HTERT RPE-1 (cell line): ENCODE measurements around the gene LIPC.

Source experiments
- in situ Hi-C: fragments of 300-500 bp; cut with MboI; formaldehyde crosslinking; loops from 4 replicates; pipeline ENCODE4 v1.14.3; 2020; ENCODE audit warnings: low sequenced_read_pairs

LIPC gene

DNA sequence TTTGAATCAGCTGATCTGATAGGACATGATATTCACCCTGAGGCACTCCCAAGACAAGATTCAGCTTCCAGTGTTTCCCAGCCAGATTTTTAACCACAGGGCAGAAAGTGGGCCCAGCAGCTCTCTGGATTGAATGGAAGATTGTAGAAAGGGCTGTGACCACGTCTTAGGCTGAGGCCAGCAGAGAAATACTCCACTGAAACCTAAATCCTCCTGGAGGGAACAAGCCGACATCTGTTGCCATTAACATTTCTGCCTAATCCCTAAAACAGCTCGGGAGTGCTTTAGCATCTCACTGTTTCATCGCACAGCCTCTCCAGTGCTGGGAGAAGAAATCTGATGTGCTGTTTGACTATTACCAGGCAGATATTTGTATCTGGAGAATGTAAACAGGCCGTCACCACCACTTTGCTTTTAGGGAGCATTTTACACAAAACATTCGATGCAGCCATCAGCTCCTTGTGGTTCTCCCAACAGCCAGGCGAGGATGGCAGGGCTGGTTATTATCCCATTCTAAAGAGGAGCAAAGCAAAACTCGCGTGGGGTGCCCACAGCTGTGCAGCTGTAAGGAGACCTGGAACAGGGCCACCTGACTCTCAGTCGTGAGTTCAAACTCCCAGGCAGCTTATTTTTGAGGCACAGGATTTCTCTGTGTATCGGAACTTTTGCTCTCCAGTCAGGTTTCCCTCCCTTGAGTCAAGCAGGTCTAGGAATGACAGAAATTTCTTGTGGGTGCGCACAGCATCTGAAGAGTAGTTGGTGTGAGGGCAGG is 117.4 kb downstream of the LIPC start:
- in situ Hi-C loops, result no loop called here

DNA sequence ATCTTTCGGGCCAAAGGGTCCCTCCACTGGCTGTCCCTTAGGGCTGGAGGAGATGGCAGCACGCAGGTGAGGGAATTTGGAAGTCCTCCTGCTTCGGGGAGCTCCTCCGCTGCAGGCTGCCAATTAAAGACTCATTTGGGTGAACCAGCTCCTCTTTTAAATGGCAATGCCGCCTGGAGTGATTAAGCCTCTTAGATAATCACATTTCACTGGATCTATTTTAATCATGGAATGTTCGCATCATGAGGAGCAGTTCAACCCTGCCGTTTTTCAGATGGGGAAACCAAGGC is 117.9 kb downstream of the LIPC start:
- in situ Hi-C loops, result no loop called here

DNA sequence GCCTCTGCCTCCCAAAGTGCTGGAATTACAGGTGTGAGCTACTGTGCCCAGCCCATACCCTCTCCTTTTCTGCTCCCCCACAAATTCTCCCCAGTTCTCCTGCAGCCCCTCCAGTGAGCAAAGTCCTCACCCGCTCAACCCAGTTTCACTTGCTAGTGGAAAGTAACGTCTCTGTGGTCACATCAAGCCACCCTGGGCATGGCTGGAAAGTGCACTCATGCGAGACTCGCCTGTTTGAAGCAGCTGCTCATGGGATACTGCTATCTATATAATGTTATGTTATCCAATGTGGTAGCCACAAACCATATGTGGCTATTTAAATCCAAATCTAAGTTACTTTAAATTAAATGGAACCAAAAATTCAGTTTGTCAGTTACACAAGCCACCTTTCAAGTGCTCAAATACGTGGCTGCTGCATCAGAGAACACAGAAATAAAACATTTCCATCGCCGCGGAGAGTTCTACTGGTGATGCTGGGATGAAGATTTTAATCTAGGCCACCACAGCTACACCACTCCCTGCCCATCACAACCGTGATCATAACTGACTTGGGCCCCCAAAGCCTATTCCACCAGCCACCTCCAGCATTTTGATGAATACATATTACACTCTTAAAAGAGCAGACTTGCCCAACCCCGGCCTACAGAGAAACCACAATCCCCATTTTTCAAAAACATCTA is 119.4 kb downstream of the LIPC start:
- in situ Hi-C loops, result no loop called here

DNA sequence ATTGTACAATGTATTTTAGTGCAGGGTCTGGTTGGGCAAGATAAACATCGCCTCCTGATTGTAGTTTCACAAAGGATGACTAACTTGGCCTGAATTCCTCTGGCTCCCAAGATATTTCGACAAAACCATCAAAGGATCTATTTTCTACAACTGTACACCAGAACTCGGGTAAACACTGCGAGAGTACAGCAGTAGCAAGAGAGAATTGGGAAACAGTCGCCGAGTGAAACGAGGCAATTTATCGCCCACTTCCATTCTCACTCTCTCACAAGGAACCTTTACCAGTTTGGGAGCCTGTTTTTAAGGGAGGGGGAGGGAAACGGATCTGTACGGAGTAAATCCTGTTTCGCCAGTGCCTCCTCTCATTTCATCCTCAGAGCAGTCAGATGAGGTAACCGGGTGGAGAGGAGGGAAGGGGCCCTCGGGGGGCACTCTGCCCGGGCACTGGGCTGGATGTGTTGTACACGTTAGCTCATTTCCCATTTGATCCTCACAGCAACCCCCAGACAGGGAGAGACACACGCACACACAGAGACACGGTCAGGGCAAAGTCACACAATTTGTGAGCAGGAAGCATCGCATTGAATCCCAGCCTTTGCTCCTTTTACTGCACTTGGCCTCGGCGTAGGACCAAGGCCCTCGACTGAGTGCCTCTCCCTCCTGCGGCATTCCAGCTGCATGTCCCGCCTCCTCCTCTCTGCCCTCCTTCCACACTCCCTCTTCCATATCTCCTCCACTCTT is 120.1 kb downstream of the LIPC start:
- in situ Hi-C loops, result no loop called here

DNA sequence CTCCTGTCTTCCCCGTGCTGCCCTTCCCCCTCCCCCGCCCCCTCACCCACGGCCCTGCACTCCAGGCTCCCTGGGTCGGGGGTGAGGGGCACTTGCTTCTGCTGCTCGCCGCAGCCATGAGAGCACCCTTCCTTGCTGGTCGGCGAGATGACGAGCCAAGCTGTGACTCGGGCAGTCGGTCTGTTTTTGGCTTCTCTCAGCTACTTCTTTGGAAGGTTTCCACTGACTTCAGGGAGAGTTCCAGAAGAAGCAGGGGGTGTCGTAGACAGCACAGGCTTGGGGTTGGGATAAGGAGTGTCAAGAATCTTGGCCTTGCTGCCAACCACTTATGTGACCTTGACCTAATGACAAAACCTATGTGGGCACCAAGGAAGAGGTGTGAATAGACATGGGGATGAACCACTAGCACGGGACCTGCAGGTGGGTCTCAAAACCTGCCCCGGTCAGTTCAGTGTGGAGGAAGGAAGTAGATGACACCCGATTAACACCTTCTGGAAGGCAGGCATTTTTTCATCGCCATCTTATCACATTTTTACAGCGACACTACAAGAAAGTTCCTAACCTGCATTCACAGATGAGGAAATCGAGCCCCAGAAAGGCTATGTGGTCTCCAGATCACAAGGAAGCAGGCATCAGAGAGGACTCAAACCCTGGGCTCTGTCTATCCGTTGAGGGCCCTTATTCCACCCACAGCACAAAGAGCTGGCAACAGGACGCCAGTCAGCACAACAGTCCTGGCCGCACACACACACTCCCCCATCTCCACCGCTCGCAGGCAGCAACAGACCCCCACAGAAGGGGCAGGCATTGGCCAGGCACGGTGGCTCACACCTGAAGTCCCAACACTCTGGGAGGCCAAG is 120.9 kb downstream of the LIPC start:
- in situ Hi-C loops, result no loop called here

DNA sequence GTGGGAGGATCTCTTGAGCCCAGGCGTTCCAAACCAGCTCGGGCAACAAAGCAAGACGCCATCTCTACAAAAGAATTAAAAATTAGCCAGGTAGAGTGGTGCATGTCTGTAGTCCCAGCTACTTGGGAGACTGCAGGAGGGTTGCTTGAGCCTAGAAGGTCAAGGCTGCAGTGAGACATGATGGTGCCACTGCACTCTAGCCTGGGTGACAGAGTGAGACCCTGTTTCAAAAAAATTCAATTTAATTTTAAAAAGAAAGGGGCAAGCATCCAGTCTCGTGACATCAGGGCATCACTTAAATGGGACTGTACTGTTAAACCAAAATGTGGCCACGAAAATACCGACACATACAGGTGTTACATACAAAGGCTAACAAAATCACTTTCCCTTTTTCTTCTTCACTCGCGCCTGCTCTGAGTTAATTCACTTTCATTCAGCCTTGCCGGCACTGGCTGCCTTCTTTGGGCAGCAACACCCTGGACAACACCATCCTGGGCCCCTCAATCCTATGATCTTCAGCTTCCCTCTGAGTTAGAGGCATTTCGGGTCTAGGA is 121.7 kb downstream of the LIPC start:
- in situ Hi-C loops, result no loop called here

DNA sequence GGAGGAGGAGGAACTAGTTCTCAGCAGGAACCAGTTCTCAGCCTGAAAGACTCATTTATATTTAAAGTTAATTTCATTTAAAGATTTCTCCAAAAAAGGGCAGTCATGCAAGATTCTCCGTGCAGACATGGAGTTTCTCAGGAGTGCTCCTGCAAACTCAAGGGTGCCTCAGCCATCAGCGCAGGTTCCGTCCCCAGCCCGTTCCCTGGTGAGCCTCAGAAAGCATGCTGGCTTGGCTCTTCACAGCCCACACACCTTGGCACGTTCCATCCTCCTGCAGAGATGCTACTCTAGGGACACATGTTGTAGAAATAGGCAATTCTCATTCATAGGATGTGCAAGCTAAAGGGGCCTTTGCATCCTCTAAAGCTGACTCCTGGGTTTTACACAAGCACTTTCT is 123.0 kb downstream of the LIPC start:
- in situ Hi-C loops, result no loop called here

DNA sequence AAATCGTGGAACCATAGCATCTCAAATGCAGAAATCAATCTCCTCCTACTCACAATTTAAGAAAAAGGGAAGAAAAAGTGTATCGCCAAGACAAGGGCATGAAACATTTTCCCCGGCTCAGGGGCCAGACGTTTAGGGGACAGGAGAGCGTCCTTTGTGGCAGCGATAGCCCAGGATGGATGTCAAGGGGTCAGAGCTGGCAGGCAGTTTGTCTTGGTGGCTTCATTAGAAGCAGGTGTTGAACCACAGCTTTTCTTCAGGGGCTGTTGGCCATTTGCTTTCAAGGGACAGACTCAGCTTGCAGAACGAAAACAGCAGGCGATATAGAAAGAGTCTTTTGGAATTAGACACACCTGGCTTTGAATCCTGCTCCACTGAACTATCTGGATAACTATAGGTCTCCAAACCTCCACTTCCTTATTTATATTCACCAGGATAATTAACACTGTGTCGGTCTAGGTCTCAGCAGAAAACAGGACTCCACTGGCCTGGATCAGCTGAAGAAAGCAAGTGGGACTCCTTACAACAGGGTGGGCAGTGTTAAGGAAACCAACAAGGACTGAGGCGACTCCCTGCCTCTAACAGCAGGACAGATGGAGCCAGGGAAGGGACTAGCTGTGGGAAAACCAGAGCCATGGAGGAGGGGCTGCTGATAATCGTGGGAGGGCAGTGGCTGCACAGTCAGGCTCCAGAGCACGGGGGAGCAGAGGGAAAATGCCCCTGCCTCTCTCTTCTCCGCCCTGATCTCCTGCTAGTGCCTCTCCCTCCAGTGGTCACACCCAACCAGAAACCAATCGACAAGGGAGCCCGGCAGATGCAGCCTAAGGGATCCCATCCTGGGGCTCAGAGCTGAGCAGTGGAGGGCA is 123.6 kb downstream of the LIPC start:
- in situ Hi-C loops, result no loop called here

DNA sequence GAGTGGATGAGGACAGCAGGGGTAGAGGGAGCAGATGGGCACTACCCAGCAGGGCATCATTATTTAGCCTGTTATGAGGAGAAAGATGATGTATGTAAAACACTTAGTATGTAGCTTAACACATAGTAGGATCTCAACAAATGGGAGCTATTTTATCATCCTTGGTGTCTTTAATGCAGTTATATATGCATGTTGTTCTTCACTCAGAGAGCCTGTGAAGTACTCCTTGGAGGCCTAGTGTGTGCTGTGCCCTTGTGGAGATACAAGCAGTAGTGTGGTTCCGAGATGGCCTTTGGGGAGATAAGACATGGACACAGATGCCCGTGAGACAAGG is 124.2 kb downstream of the LIPC start:
- in situ Hi-C loops, result no loop called here

DNA sequence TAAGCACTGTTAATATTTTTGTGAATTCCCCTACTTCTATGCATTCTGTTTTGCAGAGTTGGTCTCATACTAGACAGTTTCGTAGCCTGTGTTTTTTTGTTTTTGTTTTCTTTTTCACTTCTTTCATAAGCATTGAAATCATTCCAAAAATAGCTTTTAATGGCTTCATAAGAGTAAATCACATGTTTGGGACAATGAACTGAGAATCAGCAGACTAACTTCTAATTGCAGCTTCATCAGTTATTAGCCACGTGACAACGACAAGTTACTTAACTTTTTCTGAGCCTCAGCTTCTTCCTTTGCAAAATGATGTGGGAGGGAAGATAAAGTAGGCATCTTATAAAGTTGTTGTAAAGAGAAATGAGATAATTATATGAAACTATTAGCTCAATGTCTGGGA is 124.8 kb downstream of the LIPC start:
- in situ Hi-C loops, result no loop called here

DNA sequence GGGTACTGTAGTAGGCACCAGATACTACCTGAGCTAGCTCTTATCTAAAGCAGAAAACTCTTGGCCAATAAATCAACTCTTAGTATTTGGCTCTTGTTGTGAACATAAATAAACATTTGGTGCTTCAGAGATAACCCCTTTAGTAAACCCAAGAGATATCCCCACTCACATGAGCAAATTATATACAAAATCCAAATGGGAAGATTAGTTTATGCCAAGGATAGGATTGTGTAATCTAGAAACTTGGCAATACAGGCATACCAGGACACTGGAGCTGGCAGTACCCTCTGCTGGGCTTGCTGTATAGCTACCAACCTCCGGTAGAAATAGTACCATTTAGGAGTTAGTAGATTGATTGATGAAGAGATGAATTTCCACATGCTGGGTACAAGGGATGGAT is 127.0 kb downstream of the LIPC start:
- in situ Hi-C loops, result no loop called here

DNA sequence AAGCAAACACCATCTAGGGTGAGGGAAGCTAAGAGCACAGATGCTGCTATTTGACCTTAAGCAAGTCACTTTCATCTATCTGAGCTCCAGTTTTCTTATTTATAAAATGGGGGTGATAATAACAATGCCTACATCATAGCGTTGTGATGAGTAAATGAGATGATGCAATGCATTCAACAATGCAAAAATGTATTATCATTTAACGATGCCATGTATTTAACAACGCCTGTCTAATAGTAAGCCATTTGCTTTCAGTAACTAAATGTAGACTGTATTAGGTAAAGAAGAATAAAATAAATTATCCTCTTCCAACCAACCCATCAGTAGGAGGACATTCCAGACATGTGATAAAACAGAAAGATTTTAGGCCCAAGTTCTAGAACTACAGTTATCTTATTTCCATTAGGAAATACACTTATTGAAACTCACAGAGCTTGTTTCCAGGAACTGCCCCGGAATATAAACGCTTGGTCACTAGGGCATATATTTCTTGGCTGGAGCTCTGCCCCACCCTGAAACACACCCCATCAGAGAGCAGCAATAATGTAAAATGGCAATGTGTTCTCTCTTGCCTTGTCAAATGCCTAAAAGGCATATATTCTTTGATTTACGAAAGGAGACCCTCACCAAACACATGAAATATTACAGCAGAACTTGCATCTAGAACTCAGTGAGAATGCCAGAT is 128.3 kb downstream of the LIPC start:
- in situ Hi-C loops, result no loop called here

DNA sequence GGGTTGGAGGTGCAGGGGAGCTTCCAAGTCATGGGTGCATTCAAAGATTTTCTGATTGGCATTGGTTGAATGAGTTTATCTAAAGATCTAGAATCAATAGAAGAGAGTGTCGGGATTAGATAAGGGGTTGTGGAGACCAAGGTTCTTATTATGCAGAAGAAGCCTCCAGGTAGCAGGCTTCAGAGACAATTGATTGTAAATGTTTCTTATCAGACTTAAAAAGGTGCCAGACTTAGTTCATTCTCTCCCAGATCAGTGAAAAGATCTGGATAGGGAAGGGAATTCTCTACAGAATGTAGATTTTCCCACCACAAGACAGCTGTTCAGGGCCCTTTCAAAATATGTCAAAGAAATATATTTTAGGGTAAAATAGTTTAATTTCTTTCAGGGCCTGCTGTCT is 129.5 kb downstream of the LIPC start:
- in situ Hi-C loops, result no loop called here

DNA sequence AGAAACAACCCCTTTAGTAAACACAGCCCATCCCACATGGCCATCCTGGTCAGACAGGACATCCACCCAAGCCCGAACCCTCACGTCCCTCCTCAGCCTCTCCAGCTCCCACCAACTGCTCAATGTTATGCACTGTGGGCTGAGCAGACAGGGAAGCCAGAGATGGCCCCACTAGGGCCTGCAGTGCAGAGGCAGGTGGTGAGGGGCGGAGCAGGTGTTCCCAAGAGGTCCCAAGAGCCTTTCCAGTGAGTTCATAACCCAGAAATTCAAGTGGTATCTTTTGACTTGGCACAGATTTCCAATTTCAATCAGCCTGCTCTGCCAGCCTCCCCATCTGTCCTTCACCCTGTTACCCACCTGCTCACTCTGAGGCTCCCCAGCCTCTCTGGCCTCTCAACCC is 130.3 kb downstream of the LIPC start:
- in situ Hi-C loops, result no loop called here

DNA sequence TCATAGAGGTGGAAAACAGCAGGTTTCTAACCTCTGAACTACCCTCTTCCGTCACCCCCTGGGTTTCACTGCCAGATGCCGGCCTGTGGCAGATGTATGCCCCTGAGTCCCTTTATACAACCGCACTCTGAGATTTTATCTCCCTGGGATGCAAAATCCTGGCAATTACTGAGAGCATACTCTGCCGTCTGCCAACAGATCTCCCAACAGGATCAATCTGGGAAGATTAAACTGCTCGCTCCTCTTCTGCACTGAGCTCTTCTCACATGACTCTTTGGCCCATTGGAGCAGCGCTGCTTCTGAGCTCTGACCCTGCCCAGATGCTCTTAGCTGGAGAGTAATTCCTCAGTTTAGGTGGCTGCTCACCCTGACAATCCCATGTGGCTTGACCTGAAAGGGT is 133.2 kb downstream of the LIPC start:
- in situ Hi-C loops, result no loop called here

DNA sequence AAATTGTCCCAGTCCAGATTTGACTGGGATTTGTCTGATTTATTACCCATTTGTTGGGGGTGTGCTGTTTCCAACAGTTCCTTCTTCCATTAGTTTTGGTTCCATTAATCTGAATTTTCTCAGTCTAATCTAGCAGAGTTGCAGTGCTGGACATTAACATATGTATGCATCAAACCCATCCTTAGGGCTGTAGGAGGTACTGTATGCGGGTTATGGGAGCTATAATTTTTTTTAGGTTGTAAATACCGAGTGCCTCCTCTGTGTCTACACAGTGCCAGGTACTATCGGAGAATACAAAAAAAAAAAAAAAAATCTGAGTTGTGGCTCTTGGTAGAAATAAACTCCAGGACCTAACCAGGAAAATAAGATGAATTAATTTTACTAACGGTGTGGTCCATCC is 133.8 kb downstream of the LIPC start:
- in situ Hi-C loops, result no loop called here

DNA sequence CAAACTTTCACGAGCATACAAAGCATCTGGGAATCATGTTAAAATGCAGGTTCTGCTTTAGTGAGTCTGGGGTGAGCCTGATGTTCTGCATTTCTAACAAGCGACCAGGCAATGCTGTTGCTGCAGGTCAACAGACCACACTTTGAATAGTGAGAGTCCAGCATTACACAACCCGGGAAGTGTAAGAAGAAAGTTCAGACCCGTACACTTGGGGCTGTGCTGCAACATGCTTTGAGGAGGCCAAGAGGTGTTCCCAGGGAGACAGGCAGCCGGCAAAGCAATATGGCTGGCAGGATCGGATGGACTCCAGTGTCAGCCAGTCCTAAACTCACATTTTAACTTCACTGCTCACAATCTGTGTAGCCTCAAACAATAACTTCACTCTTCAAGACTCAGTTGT is 134.2 kb downstream of the LIPC start:
- in situ Hi-C loops, result no loop called here

DNA sequence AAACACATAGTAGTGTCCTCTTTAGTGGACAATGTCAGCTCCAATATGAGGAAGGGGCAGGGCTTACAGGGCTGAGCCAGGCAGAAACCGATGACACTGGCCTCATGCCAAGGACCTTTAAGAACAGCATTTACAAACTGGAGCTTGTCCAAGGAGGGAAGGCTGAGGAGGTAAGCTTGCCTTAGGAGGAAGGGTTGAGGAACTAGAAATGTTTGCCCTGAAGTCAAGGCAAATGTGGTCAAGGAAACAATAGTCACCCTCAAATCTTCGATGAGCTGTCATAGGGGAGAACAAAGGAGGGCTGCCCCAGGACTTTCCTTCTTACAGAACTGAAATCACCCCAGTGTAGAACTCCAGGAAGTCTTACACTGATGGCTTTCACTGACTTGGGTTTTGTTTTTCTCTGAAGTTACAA is 136.4 kb downstream of the LIPC start:
- in situ Hi-C loops, result no loop called here

DNA sequence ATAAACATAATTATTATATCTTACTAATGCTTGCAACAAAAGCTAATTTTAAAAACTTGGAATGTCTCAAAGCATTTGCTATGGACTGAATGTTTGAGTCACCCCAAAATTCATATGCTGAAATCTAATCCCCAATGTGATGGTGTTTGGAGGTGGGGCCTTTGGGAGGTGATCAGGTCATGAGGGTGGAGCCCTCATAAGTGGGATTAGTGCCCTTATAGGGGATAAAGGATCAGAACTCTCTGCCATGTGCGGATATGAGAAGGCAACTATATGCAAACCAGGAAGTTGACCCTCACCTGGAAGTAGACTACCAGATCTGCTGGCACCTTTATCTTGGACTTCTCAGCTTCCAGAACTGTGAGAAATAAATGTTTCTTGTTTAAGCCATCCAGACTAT is 137.7 kb downstream of the LIPC start:
- in situ Hi-C loops, result no loop called here

DNA sequence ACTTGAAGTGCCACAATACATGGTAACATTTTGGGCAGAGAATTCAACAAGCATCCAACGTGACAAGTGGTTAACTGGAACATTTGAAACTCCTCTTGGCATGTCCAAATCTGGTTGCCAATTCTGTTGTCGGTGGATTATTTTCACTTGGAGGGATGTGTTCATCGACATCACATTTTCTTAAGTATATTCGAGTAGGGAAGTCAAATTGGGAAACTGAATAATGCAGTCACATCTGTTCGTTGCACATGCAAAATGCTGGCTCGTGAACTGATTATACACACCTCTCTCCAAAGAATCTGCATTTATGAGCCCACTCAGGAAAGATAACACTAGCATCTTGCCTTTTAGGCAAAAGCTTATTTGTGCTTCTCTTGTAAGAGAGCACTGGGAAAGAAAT is 139.7 kb downstream of the LIPC start:
- in situ Hi-C loops, result no loop called here
